Measurements from ENCODE around the gene PNPLA5.
A peak's percentile ranks its signal among the peaks of the same experiment; 100 is the strongest.

PNPLA5 gene

DNA sequence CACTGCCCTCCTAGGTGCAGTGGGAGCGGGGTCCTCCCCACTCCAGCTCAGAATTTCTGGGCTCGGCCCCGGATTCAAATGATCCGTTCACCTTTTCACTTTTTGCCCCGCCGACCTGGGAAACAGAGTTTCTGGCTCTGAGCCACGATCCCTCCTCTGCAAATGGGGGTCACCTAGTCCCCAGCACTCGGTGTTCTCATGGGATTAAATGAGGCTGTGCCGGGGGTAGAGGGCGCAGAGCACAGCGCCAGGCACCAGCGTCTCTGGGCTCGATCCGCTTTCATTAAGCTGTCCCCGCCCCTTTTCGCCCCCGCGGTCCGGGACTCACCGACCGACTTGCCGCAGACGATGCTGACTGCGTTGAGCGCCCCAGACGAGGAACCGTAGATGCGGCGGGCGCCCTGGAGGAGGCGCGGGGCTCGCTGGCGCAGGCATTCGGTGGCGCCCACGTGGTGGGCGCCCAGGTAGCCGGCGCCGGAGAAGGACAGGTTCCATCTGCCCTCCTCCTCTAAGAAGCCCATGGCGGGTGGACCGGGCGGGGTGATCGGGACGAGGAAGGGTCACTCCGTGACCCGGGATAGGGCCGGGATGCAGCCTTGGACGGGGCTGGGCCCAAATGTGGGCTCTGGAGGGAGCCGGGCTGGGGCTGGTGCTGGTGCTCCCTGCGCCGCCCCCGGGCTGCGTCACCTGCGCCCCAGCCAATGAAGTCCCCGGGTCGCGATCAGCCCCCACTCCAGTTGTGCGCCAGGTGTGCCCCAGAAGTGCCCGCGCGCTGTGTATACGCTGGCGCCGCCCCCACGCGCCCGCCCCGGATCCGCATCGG, at the start of gene PNPLA5:
Gene PNPLA5 (minus strand): TSS at position 654 of the 823 bp plus-strand sequence. CDS start 133 bp downstream, at position 521.
- Histone ChIP-seq H3K9ac (ENCODE audit: low read depth, low read length) (peak within 1 kb of the TSS; percentile 52), H3K4me1 (ENCODE audit: insufficient read depth, low read length) (no peaks in the 10 kb centered on the region), H3K9me3 (ENCODE audit: control insufficient read depth, insufficient read depth, low read length) (no peaks in the 10 kb centered on the region), H3K36me3 (ENCODE audit: insufficient read depth, low read length) (no peaks in the 10 kb centered on the region)

- H3K9me3 ChIP-seq (ENCODE audit: control insufficient read depth, insufficient read depth, low read length): no peaks in the 10 kb centered on the region
- no peak overlapping the region for H3K9ac ChIP-seq (ENCODE audit: low read depth, low read length)
- peaks cover 8% of the 10 kb centered on the region for H3K36me3 ChIP-seq (ENCODE audit: insufficient read depth, low read length)
- no peaks in the 10 kb centered on the region for H3K4me1 ChIP-seq (ENCODE audit: insufficient read depth, low read length)
These were observed 49.6 kb upstream of the PNPLA5 start for GRCh38 chr22:43941449-43941848.

GRCh38 chr22:43931771-43932170, 40.0 kb upstream of the PNPLA5 start:
- Histone ChIP-seq H3K9me3 (ENCODE audit: control insufficient read depth, insufficient read depth, low read length) (no peaks in the 10 kb centered on the region), H3K36me3 (ENCODE audit: insufficient read depth, low read length) (peaks cover 5% of the 10 kb centered on the region), H3K4me1 (ENCODE audit: insufficient read depth, low read length) (no peaks in the 10 kb centered on the region), H3K9ac (ENCODE audit: low read depth, low read length) (no peak overlapping the region)

DNA sequence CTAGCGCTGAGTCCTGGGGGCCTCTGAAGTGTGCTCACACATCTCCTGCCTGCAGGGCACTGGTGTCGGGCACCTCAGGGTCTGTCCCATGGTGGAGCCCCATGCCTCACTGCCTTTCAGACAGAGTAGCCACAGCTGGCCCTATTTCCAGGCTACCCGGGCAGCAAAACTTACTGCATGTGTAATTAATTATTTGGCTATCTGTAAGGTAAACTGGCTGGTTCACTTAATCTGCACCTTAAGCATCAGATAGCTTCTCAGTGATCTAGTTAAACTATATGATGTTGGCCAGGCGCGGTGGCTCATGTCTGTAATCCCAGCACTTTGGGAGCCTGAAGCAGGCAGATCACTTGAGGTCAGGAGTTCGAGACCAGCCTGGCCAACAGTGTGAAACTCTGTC, 37.1 kb upstream of the PNPLA5 start:
- no peak overlapping the region for H3K9ac ChIP-seq (ENCODE audit: low read depth, low read length)
- no peaks in the 10 kb centered on the region for H3K9me3 ChIP-seq (ENCODE audit: control insufficient read depth, insufficient read depth, low read length)
- peaks cover 5% of the 10 kb centered on the region; the same call in 1 of the 2 replicates for H3K36me3 ChIP-seq (ENCODE audit: insufficient read depth, low read length)
- no peaks in the 10 kb centered on the region; the same call in 1 of the 2 replicates for H3K4me1 ChIP-seq (ENCODE audit: insufficient read depth, low read length)

DNA sequence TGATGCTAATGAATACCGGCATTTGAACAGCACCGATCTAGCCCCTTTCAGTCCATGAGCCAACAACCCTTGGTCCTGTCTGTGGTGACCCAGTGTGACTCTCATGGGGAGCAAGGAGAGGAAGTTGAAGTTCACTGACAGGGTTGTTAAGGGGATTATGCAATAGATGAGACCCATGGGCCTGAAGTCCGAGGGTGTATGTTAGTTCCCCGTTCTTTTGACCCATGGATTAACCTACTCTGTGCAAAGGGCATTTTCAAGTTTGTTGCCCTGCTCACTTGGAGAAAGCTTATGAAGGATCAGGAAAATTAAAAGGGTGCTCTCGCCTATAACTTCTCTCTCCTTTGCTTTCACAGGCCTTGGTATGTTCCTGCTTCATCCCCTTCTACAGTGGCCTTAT, 36.7 kb upstream of the PNPLA5 start:
- Histone ChIP-seq H3K36me3 (ENCODE audit: insufficient read depth, low read length) (peaks cover 5% of the 10 kb centered on the region; the same call in 1 of the 2 replicates), H3K9me3 (ENCODE audit: control insufficient read depth, insufficient read depth, low read length) (no peaks in the 10 kb centered on the region), H3K9ac (ENCODE audit: low read depth, low read length) (no peak overlapping the region), H3K4me1 (ENCODE audit: insufficient read depth, low read length) (no peaks in the 10 kb centered on the region; the same call in 1 of the 2 replicates)

GRCh38 chr22:43926349-43926710, 34.5 kb upstream of the PNPLA5 start:
- peaks cover 9% of the 10 kb centered on the region; the same call in 1 of the 2 replicates for H3K4me1 ChIP-seq (ENCODE audit: insufficient read depth, low read length)
- H3K9me3 ChIP-seq (ENCODE audit: control insufficient read depth, insufficient read depth, low read length): no peaks in the 10 kb centered on the region
- peaks cover 5% of the 10 kb centered on the region; the same call in 1 of the 2 replicates for H3K36me3 ChIP-seq (ENCODE audit: insufficient read depth, low read length)
- no peak overlapping the region for H3K9ac ChIP-seq (ENCODE audit: low read depth, low read length)

DNA sequence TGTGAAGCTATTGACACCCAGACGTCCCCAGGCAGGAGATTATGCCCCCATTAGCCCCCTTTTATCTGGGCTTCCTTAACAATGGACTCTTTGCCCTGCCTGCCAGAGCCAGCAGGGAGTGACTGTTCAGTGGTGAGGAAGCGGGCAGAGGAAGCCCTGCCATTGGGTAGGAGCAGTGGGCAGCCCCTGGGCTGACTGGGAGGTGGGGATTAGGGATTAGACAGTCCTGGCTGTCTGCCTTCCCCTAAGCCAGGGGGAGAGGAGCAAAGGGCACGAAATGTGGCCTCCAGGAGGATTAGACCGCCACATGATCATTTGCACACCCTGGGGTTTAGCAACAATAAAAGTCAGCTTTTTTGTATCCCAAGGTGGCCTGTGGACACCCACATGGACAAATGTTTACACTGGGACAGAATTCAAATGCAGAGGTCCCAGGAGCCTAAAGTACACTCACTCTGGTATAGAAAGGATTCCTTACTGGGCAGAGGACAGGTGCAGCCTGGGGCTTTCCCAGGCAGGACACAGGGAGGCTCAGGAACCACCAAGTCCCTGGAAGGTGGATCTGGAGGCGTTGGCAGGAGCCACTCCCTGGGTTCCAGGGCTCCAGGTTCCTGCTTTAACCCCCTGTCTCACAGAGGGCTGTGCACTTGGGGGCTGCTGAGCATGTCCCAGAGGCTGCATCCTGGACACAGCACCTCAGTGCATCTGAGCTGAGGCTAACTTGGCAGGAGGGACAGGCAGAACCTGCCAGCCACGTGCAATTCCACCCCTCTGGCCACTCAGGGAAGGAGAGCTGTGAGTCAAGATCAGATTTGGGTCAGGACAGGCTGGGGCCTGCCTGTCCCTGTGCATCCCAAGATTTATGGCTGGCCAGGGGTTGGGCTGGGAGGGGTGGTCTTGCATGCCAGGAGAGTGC, 33.9 kb upstream of the PNPLA5 start:
- Histone ChIP-seq H3K36me3 (ENCODE audit: insufficient read depth, low read length) (peaks cover 5% of the 10 kb centered on the region; the same call in 1 of the 2 replicates), H3K9me3 (ENCODE audit: control insufficient read depth, insufficient read depth, low read length) (no peaks in the 10 kb centered on the region), H3K4me1 (ENCODE audit: insufficient read depth, low read length) (peaks cover 12% of the 10 kb centered on the region; the same call in 1 of the 2 replicates), H3K9ac (ENCODE audit: low read depth, low read length) (peak overlapping the region; percentile 79)

- Histone ChIP-seq H3K9me3 (ENCODE audit: control insufficient read depth, insufficient read depth, low read length) (no peaks in the 10 kb centered on the region), H3K4me1 (ENCODE audit: insufficient read depth, low read length) (peaks cover 12% of the 10 kb centered on the region; the same call in 1 of the 2 replicates), H3K9ac (ENCODE audit: low read depth, low read length) (peak overlapping the region; percentile 79), H3K36me3 (ENCODE audit: insufficient read depth, low read length) (peaks cover 5% of the 10 kb centered on the region; the same call in 1 of the 2 replicates)
These were observed 33.1 kb upstream of the PNPLA5 start for GRCh38 chr22:43924877-43925276.

DNA sequence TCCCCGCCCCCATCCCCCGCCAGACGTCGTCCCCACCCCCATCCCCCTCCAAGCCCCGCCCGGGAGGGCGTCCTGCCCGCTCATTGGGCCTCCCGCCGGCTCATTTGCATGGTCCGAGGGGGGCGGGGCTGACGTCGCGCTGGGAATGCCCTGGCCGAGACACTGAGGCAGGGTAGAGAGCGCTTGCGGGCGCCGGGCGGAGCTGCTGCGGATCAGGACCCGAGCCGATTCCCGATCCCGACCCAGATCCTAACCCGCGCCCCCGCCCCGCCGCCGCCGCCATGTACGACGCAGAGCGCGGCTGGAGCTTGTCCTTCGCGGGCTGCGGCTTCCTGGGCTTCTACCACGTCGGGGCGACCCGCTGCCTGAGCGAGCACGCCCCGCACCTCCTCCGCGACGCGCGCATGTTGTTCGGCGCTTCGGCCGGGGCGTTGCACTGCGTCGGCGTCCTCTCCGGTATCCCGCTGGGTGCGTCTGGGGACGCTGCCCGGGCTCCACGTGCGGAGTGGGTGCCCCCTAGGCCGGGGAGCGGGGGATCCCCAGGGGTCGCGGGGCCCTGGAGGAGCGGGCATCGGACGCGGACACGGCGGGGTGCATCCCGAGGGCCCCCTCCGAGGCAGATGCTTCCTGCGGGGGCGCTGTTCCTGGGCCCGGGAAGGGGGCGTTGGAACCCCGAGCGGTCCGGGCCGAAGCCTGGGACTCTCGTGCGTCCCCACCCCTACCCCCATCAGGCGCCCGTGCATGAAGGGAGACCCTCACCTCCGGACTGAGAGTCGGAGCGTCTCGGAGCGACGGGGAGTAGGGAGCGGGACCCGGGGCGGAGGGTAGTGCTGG, 32.0 kb upstream of the PNPLA5 start, which contains the start of gene PNPLA3:
Gene PNPLA3 (plus strand): TSS at position 175 of the 834 bp plus-strand sequence. CDS start 107 bp downstream, at position 282.
- H3K4me1 ChIP-seq (ENCODE audit: insufficient read depth, low read length): peaks cover 12% of the 10 kb centered on the region; the same call in 1 of the 2 replicates
- peaks cover 3% of the 10 kb centered on the region; the same call in 1 of the 2 replicates for H3K36me3 ChIP-seq (ENCODE audit: insufficient read depth, low read length)
- H3K9me3 ChIP-seq (ENCODE audit: control insufficient read depth, insufficient read depth, low read length): no peaks in the 10 kb centered on the region
- peak within 1 kb of the TSS; percentile 79 for H3K9ac ChIP-seq (ENCODE audit: low read depth, low read length)

DNA sequence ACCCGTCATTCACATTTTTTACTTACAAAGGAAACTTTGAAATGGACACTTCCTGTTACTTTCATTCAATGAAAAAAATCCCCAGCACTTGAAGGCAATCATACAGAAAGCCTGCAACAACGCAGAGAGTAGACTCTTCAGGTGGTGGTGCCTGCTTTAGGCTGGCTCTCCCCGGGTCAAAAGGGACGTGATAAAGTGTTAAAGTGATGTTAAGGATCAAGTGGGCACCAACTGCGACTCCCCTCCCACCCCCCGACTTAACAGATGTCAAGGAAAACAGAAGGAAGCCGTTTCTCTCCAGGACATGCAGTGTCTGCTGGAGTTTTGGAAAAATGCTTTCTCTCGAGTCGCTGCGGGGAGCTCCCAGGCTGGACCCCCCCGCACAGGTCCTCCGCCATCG, 31.4 kb upstream of the PNPLA5 start:
- Histone ChIP-seq H3K9me3 (ENCODE audit: control insufficient read depth, insufficient read depth, low read length) (no peaks in the 10 kb centered on the region), H3K4me1 (ENCODE audit: insufficient read depth, low read length) (peaks cover 12% of the 10 kb centered on the region; the same call in 1 of the 2 replicates), H3K9ac (ENCODE audit: low read depth, low read length) (peak overlapping the region; percentile 47; the same call in 1 of the 2 replicates), H3K36me3 (ENCODE audit: insufficient read depth, low read length) (no peaks in the 10 kb centered on the region)

- H3K36me3 ChIP-seq (ENCODE audit: insufficient read depth, low read length): no peaks in the 10 kb centered on the region
- no peak overlapping the region for H3K9ac ChIP-seq (ENCODE audit: low read depth, low read length)
- H3K4me1 ChIP-seq (ENCODE audit: insufficient read depth, low read length): peaks cover 12% of the 10 kb centered on the region; the same call in 1 of the 2 replicates
- H3K9me3 ChIP-seq (ENCODE audit: control insufficient read depth, insufficient read depth, low read length): no peaks in the 10 kb centered on the region
These were observed 30.3 kb upstream of the PNPLA5 start for GRCh38 chr22:43922123-43922522.

GRCh38 chr22:43921370-43921769, 29.6 kb upstream of the PNPLA5 start:
- H3K4me1 ChIP-seq (ENCODE audit: insufficient read depth, low read length): peaks cover 12% of the 10 kb centered on the region; the same call in 1 of the 2 replicates
- H3K9me3 ChIP-seq (ENCODE audit: control insufficient read depth, insufficient read depth, low read length): no peaks in the 10 kb centered on the region
- H3K9ac ChIP-seq (ENCODE audit: low read depth, low read length): no peak overlapping the region
- no peaks in the 10 kb centered on the region for H3K36me3 ChIP-seq (ENCODE audit: insufficient read depth, low read length)

- no peaks in the 10 kb centered on the region for H3K36me3 ChIP-seq (ENCODE audit: insufficient read depth, low read length)
- H3K4me1 ChIP-seq (ENCODE audit: insufficient read depth, low read length): peaks cover 14% of the 10 kb centered on the region; the same call in 1 of the 2 replicates
- no peaks in the 10 kb centered on the region for H3K9me3 ChIP-seq (ENCODE audit: control insufficient read depth, insufficient read depth, low read length)
- no peak overlapping the region for H3K9ac ChIP-seq (ENCODE audit: low read depth, low read length)
These were observed 27.5 kb upstream of the PNPLA5 start for GRCh38 chr22:43919106-43919973.
